Mucosa of rectum (tissue), 2 donors: ENCODE results near the gene CCL20.
"Not testable (repeated sequence)": the region's sequence is repeated elsewhere in the genome, so short reads cannot be mapped to it uniquely, and the experiment has no call there.

Experiments
- H3K27ac ChIP-seq, 2 donors: one replicate each; pipeline ENCODE4 v1.7.0; 2013; ENCODE audit warnings: inconsistent platforms in 2 of 2, low read depth in 2 of 2, low read length in 2 of 2
- H3K27me3 ChIP-seq, 2 donors: one replicate each; pipeline ENCODE4 v1.7.0; 2013; ENCODE audit warnings: low read length in 2 of 2; ENCODE audit not compliant: control insufficient read depth in 2 of 2, insufficient read depth in 2 of 2
- H3K36me3 ChIP-seq, 2 donors: one replicate each; pipeline ENCODE4 v1.7.0; 2013; ENCODE audit warnings: low read length in 2 of 2; ENCODE audit not compliant: control insufficient read depth in 2 of 2, insufficient read depth in 2 of 2
- H3K4me1 ChIP-seq, 2 donors: one replicate each; pipeline ENCODE4 v1.7.0; 2013; ENCODE audit warnings: low read length in 2 of 2, mild to moderate bottlenecking in 1 of 2; ENCODE audit not compliant: control insufficient read depth in 2 of 2, insufficient read depth in 2 of 2
- H3K4me3 ChIP-seq, 2 donors: one replicate each; pipeline ENCODE4 v1.7.0; 2013; ENCODE audit warnings: low read length in 2 of 2
- H3K9ac ChIP-seq, 2 donors: one replicate each; pipeline ENCODE4 v1.7.0; 2013; ENCODE audit warnings: low read length in 2 of 2, low read depth in 1 of 2, mild to moderate bottlenecking in 1 of 2
- H3K9me3 ChIP-seq, 2 donors: one replicate each; pipeline ENCODE4 v1.7.0; 2013; ENCODE audit warnings: low read length in 2 of 2; ENCODE audit not compliant: control insufficient read depth in 2 of 2
- donor health status: healthy.
- donor health status: Normal muscosa, but diverticular disease.

The CCL20 gene

GRCh38 chr2:227829337-227829736 lies 15.7 kb downstream of the CCL20 start:
- H3K9ac ChIP-seq = no peak overlapping the region
- H3K9me3 ChIP-seq = no peaks in the 10 kb centered on the region
- H3K27me3 ChIP-seq = no peaks in the 10 kb centered on the region
- H3K36me3 ChIP-seq = no peaks in the 10 kb centered on the region
- no peak overlapping the region for H3K4me3 ChIP-seq
- H3K4me1 ChIP-seq = peaks cover 0 to 2% of the 10 kb centered on the region in 2 donors
- no peak overlapping the region for H3K27ac ChIP-seq

DNA sequence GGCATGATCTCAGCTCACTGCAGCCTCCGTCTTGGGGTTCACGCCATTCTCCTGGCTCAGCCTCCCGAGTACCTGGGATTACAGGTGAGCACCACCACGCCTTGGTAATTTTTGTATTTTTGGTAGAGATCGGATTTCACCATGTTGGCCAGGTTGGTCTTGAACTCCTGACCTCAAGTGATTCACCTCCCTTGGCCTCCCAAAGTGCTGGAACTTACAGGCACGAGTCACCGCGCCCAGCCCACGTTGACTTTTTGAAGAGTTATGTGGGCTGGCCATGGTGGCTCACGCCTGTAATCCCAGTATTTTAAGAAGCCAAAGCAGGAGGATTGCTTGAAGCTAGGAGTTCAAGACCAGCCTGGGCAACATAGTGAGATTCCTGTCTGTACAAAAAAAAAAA lies 20.8 kb downstream of the CCL20 start:
- Histone ChIP-seq H3K4me3 (no peak overlapping the region), H3K27me3 (no peaks in the 10 kb centered on the region), H3K9ac (no peak overlapping the region), H3K9me3 (no peaks in the 10 kb centered on the region), H3K36me3 (no peaks in the 10 kb centered on the region), H3K27ac (no peak overlapping the region), H3K4me1 (peaks cover 0 to 1% of the 10 kb centered on the region in 2 donors)

- H3K36me3 ChIP-seq = no peaks in the 10 kb centered on the region
- peaks cover 0 to 4% of the 10 kb centered on the region in 2 donors for H3K4me1 ChIP-seq
- no peak overlapping the region for H3K27ac ChIP-seq
- H3K9ac ChIP-seq = no peak overlapping the region
- H3K4me3 ChIP-seq = no peak overlapping the region
- no peaks in the 10 kb centered on the region for H3K9me3 ChIP-seq
- no peaks in the 10 kb centered on the region for H3K27me3 ChIP-seq
Observed at GRCh38 chr2:227834916-227835650, 21.4 kb downstream of the CCL20 start.

- not testable (repeated sequence) for H3K36me3 ChIP-seq, H3K4me1 ChIP-seq, H3K4me3 ChIP-seq, H3K27ac ChIP-seq, H3K27me3 ChIP-seq, H3K9me3 ChIP-seq, H3K9ac ChIP-seq
Observed at GRCh38 chr2:227839339-227840129, 25.9 kb downstream of the CCL20 start.

DNA sequence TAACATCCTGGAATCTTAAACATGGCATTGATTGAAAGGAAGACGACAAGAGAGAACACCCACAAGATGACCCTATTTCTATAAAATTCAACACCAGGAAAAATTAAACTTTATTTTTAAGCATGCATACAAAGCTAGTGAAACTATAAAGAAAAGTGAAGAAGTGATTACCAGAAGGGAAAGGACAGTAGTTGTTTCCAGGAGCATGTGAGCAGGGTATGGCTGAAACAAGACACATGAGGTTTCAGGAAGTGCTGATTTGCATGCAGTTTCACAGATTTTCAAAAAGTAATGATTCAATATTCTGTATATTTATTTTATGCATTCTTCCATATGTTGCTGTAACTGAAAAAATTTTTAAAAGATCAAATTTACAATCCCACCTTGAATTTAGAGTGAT lies 33.2 kb downstream of the CCL20 start:
- no peak overlapping the region for H3K27ac ChIP-seq

GRCh38 chr2:227848146-227848545 lies 34.5 kb downstream of the CCL20 start:
- Histone ChIP-seq H3K4me3 (no peak overlapping the region), H3K9ac (no peak overlapping the region), H3K27ac (peak overlapping the region in 1 of 2 donors; percentile 5), H3K36me3 (no peaks in the 10 kb centered on the region), H3K27me3 (no peaks in the 10 kb centered on the region), H3K4me1 (peaks cover 0 to 7% of the 10 kb centered on the region in 2 donors), H3K9me3 (no peaks in the 10 kb centered on the region)

More for the DNA sequence above, 33.2 kb downstream of the CCL20 start:
- Histone ChIP-seq H3K36me3 (no peaks in the 10 kb centered on the region), H3K4me3 (no peak overlapping the region), H3K9me3 (no peaks in the 10 kb centered on the region), H3K4me1 (peaks cover 0 to 7% of the 10 kb centered on the region in 2 donors), H3K27me3 (no peaks in the 10 kb centered on the region), H3K9ac (no peak overlapping the region)

DNA sequence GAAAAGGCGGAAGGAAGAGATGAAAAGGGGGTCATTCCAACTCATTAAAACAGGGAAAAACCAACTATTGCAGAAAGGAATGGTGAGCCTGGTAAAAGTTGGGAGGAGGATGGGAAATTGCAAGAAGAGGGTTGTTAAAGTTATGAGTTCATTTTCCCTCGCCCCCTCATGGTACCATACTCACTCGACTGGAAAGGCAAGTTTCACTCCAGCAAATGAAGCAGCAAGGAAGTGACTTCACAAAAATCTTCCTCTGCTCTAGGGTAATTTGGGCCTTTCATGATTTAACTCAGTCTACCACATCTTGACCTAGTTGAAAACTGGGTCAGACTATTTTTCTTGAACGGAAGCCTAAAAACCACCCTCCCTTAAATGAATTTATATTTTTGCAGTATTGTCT lies 34.9 kb downstream of the CCL20 start:
- no peak overlapping the region for H3K9ac ChIP-seq
- H3K36me3 ChIP-seq = no peaks in the 10 kb centered on the region
- no peak overlapping the region for H3K4me3 ChIP-seq
- H3K9me3 ChIP-seq = no peaks in the 10 kb centered on the region
- peaks cover 0 to 7% of the 10 kb centered on the region in 2 donors for H3K4me1 ChIP-seq
- no peaks in the 10 kb centered on the region for H3K27me3 ChIP-seq
- H3K27ac ChIP-seq = peak overlapping the region in 1 of 2 donors; percentile 5

DNA sequence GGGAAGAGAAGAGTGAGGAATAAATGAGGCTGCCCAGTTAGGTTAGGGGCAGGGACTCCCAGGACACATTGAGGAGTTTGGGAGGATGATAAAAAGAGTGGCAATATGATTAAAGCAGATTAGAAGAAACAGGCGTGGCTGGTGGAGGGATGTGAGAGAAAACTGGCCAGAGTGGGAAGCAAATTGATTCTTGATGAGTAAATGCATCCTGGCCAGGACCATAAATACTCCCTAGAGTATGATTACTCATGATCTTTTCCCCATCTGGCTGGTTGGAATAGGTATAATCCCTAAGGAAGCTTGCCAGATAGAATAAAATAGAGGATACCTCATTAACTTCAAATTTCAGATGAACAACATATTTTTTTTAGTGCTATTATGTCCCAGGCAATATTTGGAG lies 36.3 kb downstream of the CCL20 start:
- H3K9ac ChIP-seq = no peak overlapping the region
- H3K9me3 ChIP-seq = no peaks in the 10 kb centered on the region
- H3K27me3 ChIP-seq = no peaks in the 10 kb centered on the region
- no peak overlapping the region for H3K4me3 ChIP-seq
- H3K27ac ChIP-seq = no peak overlapping the region
- no peaks in the 10 kb centered on the region for H3K36me3 ChIP-seq
- H3K4me1 ChIP-seq = peaks cover 0 to 7% of the 10 kb centered on the region in 2 donors

- no peaks in the 10 kb centered on the region for H3K9me3 ChIP-seq
- no peak overlapping the region for H3K27ac ChIP-seq
- peaks cover 0 to 5% of the 10 kb centered on the region in 2 donors for H3K4me1 ChIP-seq
- H3K9ac ChIP-seq = no peak overlapping the region
- no peaks in the 10 kb centered on the region for H3K27me3 ChIP-seq
- H3K36me3 ChIP-seq = no peaks in the 10 kb centered on the region
- no peak overlapping the region for H3K4me3 ChIP-seq
Observed at GRCh38 chr2:227853204-227853629, 39.6 kb downstream of the CCL20 start.

DNA sequence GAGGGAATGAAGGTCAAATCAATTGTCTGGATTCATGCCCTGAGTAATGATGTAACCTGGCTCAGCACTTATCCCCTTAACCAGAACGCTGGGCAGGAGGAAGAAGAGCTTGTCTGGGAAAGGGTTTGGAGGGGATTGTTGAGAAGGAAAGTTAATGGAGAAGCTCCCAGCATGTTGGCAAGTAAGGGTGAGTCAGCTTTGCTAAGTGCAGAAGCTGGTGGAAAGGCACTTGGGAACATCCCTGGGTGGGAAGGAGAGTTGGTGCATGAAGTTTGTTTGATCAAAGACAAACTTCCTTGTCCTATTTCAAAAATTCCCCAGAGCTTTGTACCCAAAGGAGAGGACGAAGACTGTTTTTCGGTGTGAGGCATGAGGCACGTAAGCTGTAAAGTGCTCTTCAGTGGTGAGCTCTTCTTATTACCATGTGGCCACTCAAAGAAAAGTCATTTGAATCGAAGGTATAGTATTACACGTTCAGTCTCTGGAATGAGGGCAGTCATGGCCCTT lies 40.2 kb downstream of the CCL20 start:
- Histone ChIP-seq H3K27ac (no peak overlapping the region), H3K4me1 (peaks cover 0 to 2% of the 10 kb centered on the region in 2 donors), H3K9me3 (no peaks in the 10 kb centered on the region), H3K9ac (no peak overlapping the region), H3K4me3 (no peak overlapping the region), H3K36me3 (no peaks in the 10 kb centered on the region), H3K27me3 (no peaks in the 10 kb centered on the region)
